GM18909 (cell line): Measurements from ENCODE around the gene NEURL1B.

Experiments
- ATAC-seq: cut with Tn5 transposase; IDR thresholded peaks from one replicate; pipeline ENCODE4 v1.9.1; 2021; ENCODE audit warnings: mild to moderate bottlenecking; ENCODE audit not compliant: unreplicated experiment, poor library complexity

Gene NEURL1B

GRCh38 chr5:172690258-172691075, 49.4 kb downstream of the NEURL1B start:
- ATAC-seq, result peak; percentile 50

DNA sequence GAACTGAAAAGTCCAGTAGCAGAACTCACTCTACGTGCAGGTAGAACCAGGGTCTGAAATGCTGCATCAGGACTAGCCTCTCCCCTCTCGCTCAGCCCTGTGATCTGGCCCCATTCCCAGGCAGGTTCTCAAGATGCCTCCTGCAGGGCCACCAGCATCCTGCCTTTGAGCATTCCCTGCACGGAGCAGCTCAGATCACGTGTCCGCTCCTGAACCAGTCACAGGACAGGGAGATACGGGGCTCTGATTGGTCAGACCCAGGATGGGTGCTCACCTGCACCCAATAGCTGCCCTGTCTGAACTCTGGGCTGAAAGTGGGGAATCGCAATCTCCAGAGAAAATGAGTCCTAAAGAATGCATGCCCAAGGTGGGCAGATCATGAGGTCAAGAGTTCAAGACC, 50.8 kb downstream of the NEURL1B start:
- ATAC-seq, result no peak

DNA sequence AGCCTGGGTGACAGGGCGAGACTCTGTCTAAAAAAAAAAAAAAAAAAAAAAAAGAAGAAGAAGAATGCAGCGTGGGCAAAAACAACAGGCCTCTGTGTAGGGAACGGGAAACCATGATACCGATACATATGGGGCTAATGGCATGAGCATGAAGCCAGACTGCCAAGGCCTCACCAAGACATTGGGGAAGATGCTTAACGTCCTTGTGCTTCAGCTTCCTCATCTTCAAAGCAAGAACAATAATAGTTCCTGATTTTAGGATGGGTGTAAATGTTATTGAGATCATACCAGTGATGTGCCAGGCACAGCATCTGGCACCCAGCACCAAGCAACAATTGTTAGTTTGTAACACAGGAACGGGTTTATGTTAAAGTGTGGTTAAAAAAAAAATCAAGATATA, 51.4 kb downstream of the NEURL1B start:
- no peak for ATAC-seq

- no peak for ATAC-seq
These were observed 51.9 kb downstream of the NEURL1B start for GRCh38 chr5:172692981-172693380.

GRCh38 chr5:172694061-172694460, 53.0 kb downstream of the NEURL1B start:
- no peak for ATAC-seq

- ATAC-seq, result no peak
These were observed 53.5 kb downstream of the NEURL1B start for GRCh38 chr5:172694541-172694940.

DNA sequence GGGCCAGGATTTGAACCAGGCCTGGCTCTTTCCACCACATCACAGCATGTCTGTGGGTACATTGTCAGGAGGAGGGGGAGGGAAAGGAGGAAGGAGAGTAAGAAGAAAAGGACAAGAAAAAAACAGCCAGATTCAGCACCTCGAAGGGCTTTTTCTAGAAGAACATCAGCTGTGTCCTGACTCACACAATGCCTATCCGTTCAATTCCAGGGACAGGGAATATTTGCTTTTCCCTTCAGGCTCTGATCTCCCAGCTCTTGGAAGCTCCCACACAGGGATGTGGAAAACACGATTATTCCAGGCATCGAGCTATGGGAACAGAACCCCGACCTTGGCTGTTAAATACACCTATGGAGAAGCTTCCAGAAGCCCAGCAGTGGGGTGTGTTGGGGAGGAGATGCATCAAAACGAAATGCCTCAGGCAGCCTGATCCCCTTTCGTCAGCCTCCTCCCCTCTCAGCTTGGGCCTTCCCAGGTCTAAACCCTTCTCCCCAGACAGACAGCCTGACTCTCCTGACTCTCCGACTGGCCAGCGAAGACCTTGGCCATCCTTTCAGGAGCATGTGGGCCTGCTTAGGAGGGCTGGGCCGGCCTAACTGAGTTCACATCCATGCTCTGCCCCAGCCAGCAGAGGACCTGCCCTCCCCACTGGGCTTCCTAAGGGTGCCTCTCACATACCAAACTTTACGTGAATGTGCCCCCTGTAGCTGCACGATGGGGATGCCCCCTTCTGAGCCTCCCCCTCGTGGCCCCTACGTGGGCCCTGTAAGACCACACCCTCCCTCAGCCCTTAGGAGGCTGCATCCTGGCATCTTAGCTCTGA, 54.4 kb downstream of the NEURL1B start:
- ATAC-seq, result no peak

GRCh38 chr5:172696171-172696849, 55.2 kb downstream of the NEURL1B start:
- ATAC-seq, result no peak

- ATAC-seq, result peak; percentile 83
These were observed 56.4 kb downstream of the NEURL1B start for GRCh38 chr5:172697123-172698121.

DNA sequence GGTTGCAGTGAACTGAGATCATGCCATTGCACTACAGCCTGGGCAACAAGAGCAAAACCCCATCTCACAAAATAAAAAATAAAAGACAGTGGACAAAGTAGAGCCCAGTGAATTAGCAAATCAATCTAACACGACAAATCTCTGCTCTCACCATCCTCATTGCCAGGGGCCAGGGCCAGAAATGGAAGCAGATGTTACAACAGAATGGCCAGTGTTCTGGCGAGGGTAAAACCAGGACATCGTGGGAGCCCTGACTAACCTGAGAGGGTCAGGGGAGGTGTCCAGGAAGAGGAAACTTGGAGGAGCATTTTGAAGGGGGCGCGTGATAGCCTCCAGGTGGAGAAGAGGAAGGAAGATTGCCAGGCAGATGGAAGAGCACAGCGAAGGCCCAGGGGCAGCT, 58.4 kb downstream of the NEURL1B start:
- ATAC-seq, result no peak

DNA sequence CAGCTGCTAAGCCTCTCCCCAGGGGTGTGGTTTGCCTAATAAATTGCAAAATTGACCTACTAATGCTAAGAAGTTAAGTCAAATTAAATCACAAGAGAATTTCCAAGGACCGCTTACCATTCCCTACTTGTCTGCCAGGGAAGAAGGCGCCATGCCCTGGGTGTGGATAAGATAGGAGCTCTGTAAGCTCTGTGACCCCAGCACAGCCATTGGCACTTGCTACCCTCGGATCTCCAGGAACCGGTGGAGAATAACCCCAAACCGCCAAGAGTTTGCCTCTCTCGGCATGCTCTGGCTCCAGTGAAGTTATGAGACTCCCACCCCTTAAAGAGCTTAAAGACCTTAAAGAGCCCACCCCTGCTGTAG, 58.9 kb downstream of the NEURL1B start:
- no peak for ATAC-seq

DNA sequence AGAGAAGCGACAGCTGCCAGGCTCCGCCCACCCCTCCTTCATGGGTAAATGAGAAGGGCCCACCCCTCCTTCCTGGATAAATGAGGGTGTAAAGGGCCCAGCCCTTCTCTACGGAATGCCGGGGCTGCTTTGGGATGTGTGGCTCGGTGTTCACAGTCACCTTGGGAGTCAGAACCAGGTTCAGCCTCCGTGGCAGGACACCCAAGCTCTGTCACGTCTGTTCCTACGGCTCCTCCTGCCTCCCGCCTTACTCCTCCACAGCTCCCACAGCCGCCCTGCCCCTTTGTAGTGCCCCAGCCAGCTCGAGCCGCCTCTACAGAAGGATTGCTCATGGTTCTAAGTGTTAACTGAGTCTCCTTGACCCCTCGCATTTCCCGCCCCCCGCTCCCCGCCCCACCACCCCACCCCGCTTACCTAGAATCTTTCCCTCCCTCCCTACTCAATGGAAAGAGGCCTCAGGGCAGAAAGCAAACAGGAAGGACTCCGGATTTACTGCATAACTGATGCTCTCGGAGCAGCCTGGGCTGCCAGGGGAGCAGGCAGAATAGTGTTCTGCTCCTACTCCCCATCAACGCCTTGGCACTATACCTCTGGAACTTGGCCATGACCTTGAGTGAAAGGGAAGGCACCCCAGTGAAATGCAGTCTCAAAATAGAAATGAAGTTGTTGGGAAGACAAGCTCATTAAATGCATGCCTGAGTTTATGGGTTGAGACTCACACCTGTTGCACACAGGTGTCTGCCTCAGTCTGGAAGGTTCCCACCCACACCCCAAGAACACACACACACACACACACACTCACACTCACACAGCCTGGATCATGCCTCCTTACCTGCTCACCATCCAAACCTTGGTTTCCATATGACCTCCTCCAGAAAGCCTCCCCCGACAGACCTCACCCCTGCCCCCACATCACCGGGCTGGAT, 59.6 kb downstream of the NEURL1B start:
- ATAC-seq, result no peak

DNA sequence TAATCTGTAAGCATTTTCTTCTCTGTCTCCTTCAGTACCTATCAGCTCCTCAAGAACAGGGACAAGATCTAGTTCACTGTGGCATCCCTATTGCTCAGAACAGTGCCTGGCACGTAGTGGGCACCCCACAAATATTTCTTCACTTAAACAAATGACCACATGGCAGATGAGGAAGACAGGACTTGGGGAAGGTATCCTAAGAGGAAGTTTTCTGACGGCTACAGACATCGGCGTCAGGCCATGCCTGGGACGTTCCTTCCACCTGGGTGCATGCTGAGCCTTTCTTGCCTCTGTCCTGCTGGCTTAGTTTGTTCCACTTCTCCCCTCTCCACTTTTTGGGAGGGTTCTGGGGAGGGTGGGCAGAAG, 60.2 kb downstream of the NEURL1B start:
- no peak for ATAC-seq

- no peak for ATAC-seq
These were observed 62.9 kb downstream of the NEURL1B start for GRCh38 chr5:172703952-172704351.

DNA sequence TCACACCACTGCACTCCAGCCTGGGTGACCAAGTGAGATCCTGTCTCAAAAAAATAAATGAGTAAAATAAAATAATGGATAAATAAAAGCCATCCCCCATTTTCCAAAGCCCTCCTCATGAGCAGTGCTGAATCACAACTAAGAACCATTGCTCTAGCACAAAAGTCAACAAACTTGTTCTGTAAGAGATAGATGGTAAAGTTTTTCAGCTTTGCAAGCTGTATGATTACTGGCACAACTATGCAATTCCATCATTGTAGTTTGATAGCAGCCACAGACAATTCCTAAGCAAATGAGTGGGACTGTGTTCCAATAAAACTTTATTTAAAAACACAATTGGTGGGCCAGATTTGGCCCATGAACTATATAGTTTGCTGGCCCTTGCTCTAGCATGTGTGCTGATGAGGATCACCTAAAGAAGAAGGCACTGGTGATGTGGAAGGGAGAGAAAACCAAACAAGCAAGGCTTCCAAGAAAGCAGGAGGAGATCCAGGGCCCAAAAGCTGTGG, 64.6 kb downstream of the NEURL1B start:
- no peak for ATAC-seq

- ATAC-seq, result no peak
These were observed 65.7 kb downstream of the NEURL1B start for GRCh38 chr5:172706796-172707195.

GRCh38 chr5:172707285-172708182, 66.5 kb downstream of the NEURL1B start:
- no peak for ATAC-seq

DNA sequence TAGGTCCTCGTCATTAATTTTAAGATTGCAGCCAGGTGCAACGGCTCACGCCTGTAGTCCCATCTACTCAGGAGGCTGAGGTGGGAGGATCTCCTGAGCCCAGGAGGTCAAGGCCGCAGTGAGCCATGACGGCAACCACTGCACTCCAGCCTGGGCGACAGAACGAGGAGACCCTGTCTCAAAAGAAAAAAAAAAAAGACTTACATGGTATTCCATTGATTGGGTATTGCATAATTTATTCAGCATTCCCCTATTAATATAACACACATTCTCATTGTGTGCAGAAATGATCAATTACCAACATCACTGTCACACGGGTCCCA, 67.1 kb downstream of the NEURL1B start:
- no peak for ATAC-seq
